Measurements from ENCODE around the gene GPSM1.

The GPSM1 gene

GRCh38 chr9:136370687-136371532 lies 43.6 kb downstream of the GPSM1 start:
- H3K27me3 ChIP-seq (ENCODE audit: control insufficient read depth, insufficient read depth, low read length, poor library complexity, severe bottlenecking) = no peaks in the 10 kb centered on the region
- H3K36me3 ChIP-seq (ENCODE audit: control insufficient read depth, insufficient read depth, low read length) = no peaks in the 10 kb centered on the region
- H3K9me3 ChIP-seq (ENCODE audit: control insufficient read depth, low read length) = no peaks in the 10 kb centered on the region
- no peak overlapping the region for H3K4me3 ChIP-seq (ENCODE audit: insufficient read depth, low read depth, low read length)
- peaks cover 13% of the 10 kb centered on the region for H3K4me1 ChIP-seq (ENCODE audit: control insufficient read depth, insufficient read depth, low read length)
- WGBS, 2 experiments = 94 to 95% methylated on average over 54 of the region's 54 CpGs
- H3K27ac ChIP-seq (ENCODE audit: insufficient read depth, low read depth, low read length, poor library complexity, severe bottlenecking) = no peak overlapping the region

GRCh38 chr9:136371533-136371880 lies 44.2 kb downstream of the GPSM1 start:
- 95% methylated on average over 13 of the region's 13 CpGs for whole genome bisulfite sequencing, 2 experiments
- Histone ChIP-seq H3K27ac (ENCODE audit: insufficient read depth, low read depth, low read length, poor library complexity, severe bottlenecking) (no peak overlapping the region), H3K4me1 (ENCODE audit: control insufficient read depth, insufficient read depth, low read length) (peaks cover 13% of the 10 kb centered on the region), H3K4me3 (ENCODE audit: insufficient read depth, low read depth, low read length) (no peak overlapping the region), H3K27me3 (ENCODE audit: control insufficient read depth, insufficient read depth, low read length, poor library complexity, severe bottlenecking) (no peaks in the 10 kb centered on the region), H3K36me3 (ENCODE audit: control insufficient read depth, insufficient read depth, low read length) (no peaks in the 10 kb centered on the region), H3K9me3 (ENCODE audit: control insufficient read depth, low read length) (no peaks in the 10 kb centered on the region)

- H3K27ac ChIP-seq (ENCODE audit: insufficient read depth, low read depth, low read length, poor library complexity, severe bottlenecking) = no peak overlapping the region
- peaks cover 13% of the 10 kb centered on the region for H3K4me1 ChIP-seq (ENCODE audit: control insufficient read depth, insufficient read depth, low read length)
- H3K9me3 ChIP-seq (ENCODE audit: control insufficient read depth, low read length) = no peaks in the 10 kb centered on the region
- H3K27me3 ChIP-seq (ENCODE audit: control insufficient read depth, insufficient read depth, low read length, poor library complexity, severe bottlenecking) = no peaks in the 10 kb centered on the region
- no peaks in the 10 kb centered on the region for H3K36me3 ChIP-seq (ENCODE audit: control insufficient read depth, insufficient read depth, low read length)
- WGBS, 2 experiments = 93 to 94% methylated on average over 21 of the region's 21 CpGs
- no peak overlapping the region for H3K4me3 ChIP-seq (ENCODE audit: insufficient read depth, low read depth, low read length)
Measured at GRCh38 chr9:136372006-136372405, 44.7 kb downstream of the GPSM1 start.

- no peak overlapping the region for H3K27ac ChIP-seq (ENCODE audit: insufficient read depth, low read depth, low read length, poor library complexity, severe bottlenecking)
- no peak overlapping the region for H3K4me3 ChIP-seq (ENCODE audit: insufficient read depth, low read depth, low read length)
- H3K9me3 ChIP-seq (ENCODE audit: control insufficient read depth, low read length) = no peaks in the 10 kb centered on the region
- WGBS, 2 experiments = 71 to 74% methylated on average over 21 of the region's 21 CpGs
- no peaks in the 10 kb centered on the region for H3K27me3 ChIP-seq (ENCODE audit: control insufficient read depth, insufficient read depth, low read length, poor library complexity, severe bottlenecking)
- peaks cover 13% of the 10 kb centered on the region for H3K4me1 ChIP-seq (ENCODE audit: control insufficient read depth, insufficient read depth, low read length)
- no peaks in the 10 kb centered on the region for H3K36me3 ChIP-seq (ENCODE audit: control insufficient read depth, insufficient read depth, low read length)
Measured at GRCh38 chr9:136372561-136373299, 45.4 kb downstream of the GPSM1 start.

- Histone ChIP-seq H3K27me3 (ENCODE audit: control insufficient read depth, insufficient read depth, low read length, poor library complexity, severe bottlenecking) (no peaks in the 10 kb centered on the region), H3K9me3 (ENCODE audit: control insufficient read depth, low read length) (no peaks in the 10 kb centered on the region), H3K36me3 (ENCODE audit: control insufficient read depth, insufficient read depth, low read length) (no peaks in the 10 kb centered on the region), H3K4me3 (ENCODE audit: insufficient read depth, low read depth, low read length) (no peak within 1 kb of the TSS), H3K4me1 (ENCODE audit: control insufficient read depth, insufficient read depth, low read length) (peaks cover 13% of the 10 kb centered on the region), H3K27ac (ENCODE audit: insufficient read depth, low read depth, low read length, poor library complexity, severe bottlenecking) (no peak within 1 kb of the TSS)
- WGBS, 2 experiments = 91 to 92% methylated on average over 27 of the region's 27 CpGs
Measured at GRCh38 chr9:136373300-136374182, 46.2 kb downstream of the GPSM1 start, which contains the start of gene CARD9. CARD9 (minus strand) TSS chr9:136373669; CDS start chr9:136372078, 1,591 bp downstream.

GRCh38 chr9:136374183-136374575 lies 46.8 kb downstream of the GPSM1 start:
- Histone ChIP-seq H3K27me3 (ENCODE audit: control insufficient read depth, insufficient read depth, low read length, poor library complexity, severe bottlenecking) (no peaks in the 10 kb centered on the region), H3K27ac (ENCODE audit: insufficient read depth, low read depth, low read length, poor library complexity, severe bottlenecking) (no peak overlapping the region), H3K9me3 (ENCODE audit: control insufficient read depth, low read length) (no peaks in the 10 kb centered on the region), H3K4me3 (ENCODE audit: insufficient read depth, low read depth, low read length) (no peak overlapping the region), H3K36me3 (ENCODE audit: control insufficient read depth, insufficient read depth, low read length) (no peaks in the 10 kb centered on the region), H3K4me1 (ENCODE audit: control insufficient read depth, insufficient read depth, low read length) (peaks cover 13% of the 10 kb centered on the region)
- 93 to 94% methylated on average over 14 of the region's 14 CpGs for WGBS, 2 experiments

GRCh38 chr9:136375096-136375495 lies 47.8 kb downstream of the GPSM1 start:
- 95 to 97% methylated on average over 12 of the region's 12 CpGs for WGBS, 2 experiments
- Histone ChIP-seq H3K27ac (ENCODE audit: insufficient read depth, low read depth, low read length, poor library complexity, severe bottlenecking) (no peak overlapping the region), H3K36me3 (ENCODE audit: control insufficient read depth, insufficient read depth, low read length) (no peaks in the 10 kb centered on the region)

GRCh38 chr9:136376457-136376856 lies 49.1 kb downstream of the GPSM1 start:
- Histone ChIP-seq H3K36me3 (ENCODE audit: control insufficient read depth, insufficient read depth, low read length) (peaks cover 10% of the 10 kb centered on the region), H3K4me1 (ENCODE audit: control insufficient read depth, insufficient read depth, low read length) (peaks cover 13% of the 10 kb centered on the region), H3K4me3 (ENCODE audit: insufficient read depth, low read depth, low read length) (no peak overlapping the region), H3K27ac (ENCODE audit: insufficient read depth, low read depth, low read length, poor library complexity, severe bottlenecking) (no peak overlapping the region), H3K27me3 (ENCODE audit: control insufficient read depth, insufficient read depth, low read length, poor library complexity, severe bottlenecking) (no peaks in the 10 kb centered on the region), H3K9me3 (ENCODE audit: control insufficient read depth, low read length) (no peaks in the 10 kb centered on the region)
- 93 to 96% methylated on average over 8 of the region's 8 CpGs for WGBS, 2 experiments

More at GRCh38 chr9:136375096-136375495, 47.8 kb downstream of the GPSM1 start:
- H3K27me3 ChIP-seq (ENCODE audit: control insufficient read depth, insufficient read depth, low read length, poor library complexity, severe bottlenecking) = no peaks in the 10 kb centered on the region
- peaks cover 13% of the 10 kb centered on the region for H3K4me1 ChIP-seq (ENCODE audit: control insufficient read depth, insufficient read depth, low read length)
- H3K4me3 ChIP-seq (ENCODE audit: insufficient read depth, low read depth, low read length) = no peak overlapping the region
- no peaks in the 10 kb centered on the region for H3K9me3 ChIP-seq (ENCODE audit: control insufficient read depth, low read length)

- Histone ChIP-seq H3K27me3 (ENCODE audit: control insufficient read depth, insufficient read depth, low read length, poor library complexity, severe bottlenecking) (no peaks in the 10 kb centered on the region), H3K9me3 (ENCODE audit: control insufficient read depth, low read length) (no peaks in the 10 kb centered on the region), H3K4me1 (ENCODE audit: control insufficient read depth, insufficient read depth, low read length) (peaks cover 13% of the 10 kb centered on the region), H3K27ac (ENCODE audit: insufficient read depth, low read depth, low read length, poor library complexity, severe bottlenecking) (no peak overlapping the region), H3K36me3 (ENCODE audit: control insufficient read depth, insufficient read depth, low read length) (peaks cover 13% of the 10 kb centered on the region), H3K4me3 (ENCODE audit: insufficient read depth, low read depth, low read length) (no peak overlapping the region)
- 95 to 96% methylated on average over 32 of the region's 32 CpGs for WGBS, 2 experiments
Measured at GRCh38 chr9:136377341-136378169, 50.2 kb downstream of the GPSM1 start.

All from ectodermal cell (in vitro differentiated cells).